Prostate gland (tissue), 2 donors: ENCODE data around the gene NFAM1. TPM values are rescaled to one million over a fixed set of nuclear protein-coding genes. Genes with fewer than 3 reads are reported as not detected.
A peak's percentile ranks its signal among the peaks of the same experiment; 100 is the strongest.

Experiments
- DNase-seq: peaks from one replicate; pipeline ENCODE4 v3.0.0-alpha.2; 2019; ENCODE audit warnings: low spot score
- H3K27ac ChIP-seq, 2 donors: fragments of 200-600 bp; sonication (generic); 2 replicates each; pipeline ENCODE4 v1.5.1; 2017 to 2019
- H3K27me3 ChIP-seq: fragments of 200-600 bp; sonication (generic); replicated peaks from 2 replicates; pipeline ENCODE4 v1.5.1; 2019; ENCODE audit not compliant: insufficient read depth
- H3K36me3 ChIP-seq, 2 donors: fragments of 200-600 bp; sonication (generic); 1 replicate in 1 of 2; 2 replicates in 1 of 2; pipeline versions ENCODE4 v1.5.1 to v1.8.1; 2017 to 2019
- H3K4me1 ChIP-seq: fragments of 200-600 bp; sonication (generic); replicated peaks from 2 replicates; pipeline ENCODE4 v1.5.1; 2019
- H3K4me3 ChIP-seq, 2 donors: fragments of 200-600 bp; sonication (generic); 2 replicates each; pipeline ENCODE4 v1.5.1; 2017 to 2019
- H3K9me3 ChIP-seq: fragments of 200-600 bp; sonication (generic); 2 replicates; pipeline ENCODE4 v1.5.1; 2017
- POLR2A ChIP-seq: fragments of 450-650 bp; IDR thresholded peaks from one replicate; pipeline ENCODE4 v1.6.1; 2016; ENCODE audit warnings: antibody characterized with exemption, mild to moderate bottlenecking
- POLR2AphosphoS5 ChIP-seq: sonication (generic); formaldehyde crosslinking; IDR thresholded peaks from one replicate; pipeline ENCODE4 v1.6.1; 2017; ENCODE audit warnings: antibody characterized with exemption
- WGBS: methylation state at CpG from one replicate; pipeline ENCODE4 v1.1.5; 2018; 5-methylcytosine and 5-hydroxymethylcytosine counted together
- intact Hi-C: fragments of 100-400 bp; cut with DNase I; formaldehyde crosslinking; loops from one replicate; pipeline ENCODE4 v1.14.2; 2022
- total RNA-seq, 2 donors: library from RNA; depleted of rRNA; stranded (reverse); fragments of >200 nt; gene quantifications; one replicate each; pipeline ENCODE4 v1.1.0, GENCODE V29; 2016
- TF ChIP-seq, protein P1 (sequence below), 4 experiments: fragments of 200-600 bp in 2 of 4; fragments of 450-650 bp in 2 of 4; sonication (generic) in 2 of 4; IDR thresholded peaks; 1 replicate in 3 of 4; 2 replicates in 1 of 4; pipeline ENCODE4 v1.5.1; 2016 to 2019; ENCODE audit warnings: antibody characterized with exemption in 4 of 4, mild to moderate bottlenecking in 2 of 4, moderate library complexity in 2 of 4

NFAM1 gene, protein sequence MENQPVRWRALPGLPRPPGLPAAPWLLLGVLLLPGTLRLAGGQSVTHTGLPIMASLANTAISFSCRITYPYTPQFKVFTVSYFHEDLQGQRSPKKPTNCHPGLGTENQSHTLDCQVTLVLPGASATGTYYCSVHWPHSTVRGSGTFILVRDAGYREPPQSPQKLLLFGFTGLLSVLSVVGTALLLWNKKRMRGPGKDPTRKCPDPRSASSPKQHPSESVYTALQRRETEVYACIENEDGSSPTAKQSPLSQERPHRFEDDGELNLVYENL
- total RNA-seq = 1 to 10 TPM in 1 of 2 donors, under 1 TPM in 1; 0.36 to 2.4 TPM

DNA sequence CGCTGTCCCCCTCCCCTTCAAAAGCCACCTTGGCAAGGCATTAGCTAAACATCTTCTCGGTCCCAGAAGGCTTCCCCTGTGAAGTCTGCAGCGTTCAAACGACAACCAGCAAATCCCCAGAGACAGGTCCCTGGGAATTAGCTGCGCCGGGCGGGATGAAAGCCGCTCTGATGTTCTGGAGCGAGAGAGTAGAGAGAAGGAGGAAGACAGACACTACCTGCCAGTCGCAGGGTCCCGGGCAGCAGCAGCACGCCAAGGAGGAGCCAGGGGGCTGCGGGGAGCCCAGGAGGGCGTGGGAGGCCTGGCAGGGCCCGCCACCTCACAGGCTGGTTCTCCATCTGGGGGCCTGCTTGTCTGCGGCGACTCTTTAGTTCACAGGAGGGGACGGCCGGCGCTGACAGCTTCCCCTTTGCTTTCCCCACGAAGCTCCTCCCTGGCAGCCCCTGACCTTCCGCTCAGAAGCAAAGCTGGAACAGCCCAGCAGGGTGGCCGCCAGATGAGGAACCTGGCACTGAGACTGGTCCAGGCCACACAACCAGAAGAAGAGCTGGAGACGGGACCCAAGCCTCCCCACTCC, at the start of gene NFAM1:
Gene NFAM1 (minus strand): TSS at position 384 of the 577 bp plus-strand sequence. CDS start 46 bp downstream, at position 338.
- H3K9me3 ChIP-seq = no peaks in the 10 kb centered on the region
- intact Hi-C loops = loop anchor here (10.0 kb wide), 3 partner anchors 107 to 467 kb away; partner anchors contain the start of genes SEPTIN3 and TCF20
- H3K27me3 ChIP-seq = no peaks in the 10 kb centered on the region
- TF ChIP-seq, protein P1, sequence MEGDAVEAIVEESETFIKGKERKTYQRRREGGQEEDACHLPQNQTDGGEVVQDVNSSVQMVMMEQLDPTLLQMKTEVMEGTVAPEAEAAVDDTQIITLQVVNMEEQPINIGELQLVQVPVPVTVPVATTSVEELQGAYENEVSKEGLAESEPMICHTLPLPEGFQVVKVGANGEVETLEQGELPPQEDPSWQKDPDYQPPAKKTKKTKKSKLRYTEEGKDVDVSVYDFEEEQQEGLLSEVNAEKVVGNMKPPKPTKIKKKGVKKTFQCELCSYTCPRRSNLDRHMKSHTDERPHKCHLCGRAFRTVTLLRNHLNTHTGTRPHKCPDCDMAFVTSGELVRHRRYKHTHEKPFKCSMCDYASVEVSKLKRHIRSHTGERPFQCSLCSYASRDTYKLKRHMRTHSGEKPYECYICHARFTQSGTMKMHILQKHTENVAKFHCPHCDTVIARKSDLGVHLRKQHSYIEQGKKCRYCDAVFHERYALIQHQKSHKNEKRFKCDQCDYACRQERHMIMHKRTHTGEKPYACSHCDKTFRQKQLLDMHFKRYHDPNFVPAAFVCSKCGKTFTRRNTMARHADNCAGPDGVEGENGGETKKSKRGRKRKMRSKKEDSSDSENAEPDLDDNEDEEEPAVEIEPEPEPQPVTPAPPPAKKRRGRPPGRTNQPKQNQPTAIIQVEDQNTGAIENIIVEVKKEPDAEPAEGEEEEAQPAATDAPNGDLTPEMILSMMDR (IDR thresholded peaks at IDR 0.05) = no peak
- TF ChIP-seq POLR2A = peak; percentile 10
- no peaks in the 10 kb centered on the region for H3K36me3 ChIP-seq
- no peak for DNase-seq
- no peak within 1 kb of the TSS for H3K4me3 ChIP-seq
- 26% methylated on average over 22 of the region's 24 CpGs for WGBS
- peak within 1 kb of the TSS; percentile 39 to 46 for H3K27ac ChIP-seq
- H3K4me1 ChIP-seq = no peaks in the 10 kb centered on the region

DNA sequence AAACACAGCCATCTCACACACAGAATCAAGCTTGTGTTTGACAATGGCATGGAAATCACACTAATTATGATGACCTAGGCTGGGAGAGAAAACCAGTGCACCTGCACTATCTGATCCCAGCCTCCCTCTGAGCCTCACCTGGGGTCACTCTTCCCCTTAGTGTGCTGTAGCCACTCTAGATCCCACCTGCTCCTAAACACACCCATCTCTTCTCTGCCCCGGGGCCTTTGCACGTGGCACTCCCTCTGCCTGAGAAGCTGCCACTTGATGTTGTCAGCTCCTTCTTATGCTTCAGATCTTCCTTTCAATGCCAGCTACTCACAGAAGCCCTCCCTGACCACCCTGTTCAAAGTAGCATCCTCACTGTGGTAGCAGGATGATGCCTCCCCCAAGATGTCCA, 42.9 kb upstream of the NFAM1 start:
- no peak overlapping the region for H3K27ac ChIP-seq
- no peaks in the 10 kb centered on the region for H3K4me1 ChIP-seq
- H3K36me3 ChIP-seq = no peaks in the 10 kb centered on the region
- intact Hi-C loops = no loop called here
- 100% methylated on average over 2 of the region's 2 CpGs for WGBS
- H3K27me3 ChIP-seq = no peaks in the 10 kb centered on the region
- no peaks in the 10 kb centered on the region for H3K9me3 ChIP-seq
- H3K4me3 ChIP-seq = no peak overlapping the region
- no peak for TF ChIP-seq POLR2AphosphoS5
- no peak for TF ChIP-seq POLR2A
- TF ChIP-seq, protein P1 (IDR thresholded peaks at IDR 0.05) = no peak
- DNase-seq = no peak

DNA sequence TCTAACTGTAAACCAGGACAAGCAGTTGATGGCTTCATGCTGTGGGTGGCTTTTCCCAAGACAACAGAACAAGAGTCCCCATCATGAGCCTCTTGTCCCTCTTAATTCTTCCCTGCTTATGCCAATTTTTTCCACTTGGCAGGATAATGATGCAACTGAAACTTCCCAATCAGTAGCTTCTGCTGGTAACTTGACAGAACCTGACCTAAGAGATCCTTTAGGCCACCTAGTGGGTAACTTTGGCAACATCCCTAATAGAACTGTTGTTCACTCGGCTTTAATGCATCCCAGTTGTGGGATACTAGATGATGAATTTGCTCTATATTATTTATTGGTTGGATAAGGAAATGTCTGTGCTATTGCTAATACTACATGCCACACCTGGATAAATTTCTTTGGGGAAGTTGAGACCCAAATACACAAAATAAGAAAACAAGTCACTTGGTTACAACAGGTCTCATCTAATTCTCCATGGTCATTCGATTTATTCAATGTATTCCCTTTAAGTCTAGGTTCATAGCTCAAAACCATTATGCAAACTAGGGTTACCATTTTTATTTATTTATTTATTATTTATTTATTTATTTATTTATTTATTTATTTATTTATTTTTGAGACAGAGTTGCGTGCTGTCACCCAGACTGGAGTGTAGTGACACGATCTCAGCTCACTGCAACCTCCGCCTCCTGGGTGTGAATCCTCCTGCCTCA, 41.4 kb upstream of the NFAM1 start:
- Histone ChIP-seq H3K4me3 (no peak overlapping the region), H3K36me3 (no peaks in the 10 kb centered on the region), H3K9me3 (no peaks in the 10 kb centered on the region), H3K27ac (no peak overlapping the region), H3K4me1 (no peaks in the 10 kb centered on the region), H3K27me3 (no peaks in the 10 kb centered on the region)
- intact Hi-C loops = no loop called here
- 78% methylated on average over 5 of the region's 5 CpGs for WGBS
- no peak for TF ChIP-seq POLR2A
- TF ChIP-seq, protein P1 (IDR thresholded peaks at IDR 0.05) = peak; percentile 12 to 69 (median 48)
- no peak for TF ChIP-seq POLR2AphosphoS5
- DNase-seq = peak; percentile 41

DNA sequence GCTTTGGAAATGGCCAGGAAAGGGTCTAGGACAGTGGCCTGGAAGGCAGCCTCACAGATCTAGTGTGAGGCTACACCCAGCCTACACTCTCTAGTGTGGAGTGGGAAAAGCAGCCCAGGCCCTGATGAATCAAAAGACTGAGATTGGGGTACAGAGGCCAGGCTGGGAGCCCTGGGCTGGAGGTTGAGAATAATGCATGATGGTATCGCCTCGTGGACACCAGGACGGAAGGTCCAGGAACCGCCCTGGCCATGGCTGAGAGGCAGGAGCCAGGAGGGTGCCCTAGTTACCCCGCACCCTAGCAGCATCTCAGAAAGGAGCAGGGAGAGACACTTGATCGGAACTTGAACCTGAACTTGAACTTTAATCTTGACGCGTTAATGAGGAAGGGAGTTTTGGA, 40.5 kb upstream of the NFAM1 start:
- Histone ChIP-seq H3K4me1 (no peaks in the 10 kb centered on the region), H3K9me3 (no peaks in the 10 kb centered on the region), H3K27ac (no peak overlapping the region), H3K27me3 (no peaks in the 10 kb centered on the region), H3K4me3 (no peak overlapping the region), H3K36me3 (no peaks in the 10 kb centered on the region)
- 92% methylated on average over 8 of the region's 8 CpGs for WGBS
- intact Hi-C loops = no loop called here
- TF ChIP-seq POLR2A (no peak), POLR2AphosphoS5 (no peak)
- TF ChIP-seq, protein P1 (IDR thresholded peaks at IDR 0.05) = no peak
- DNase-seq = no peak
